ENCODE data around the gene ZC3H10.
A peak's percentile ranks its signal among the peaks of the same experiment; 100 is the strongest.

ZC3H10 gene

GRCh38 chr12:56158926-56159461 is 40.9 kb downstream of the ZC3H10 start:
- TF ChIP-seq, protein P1, sequence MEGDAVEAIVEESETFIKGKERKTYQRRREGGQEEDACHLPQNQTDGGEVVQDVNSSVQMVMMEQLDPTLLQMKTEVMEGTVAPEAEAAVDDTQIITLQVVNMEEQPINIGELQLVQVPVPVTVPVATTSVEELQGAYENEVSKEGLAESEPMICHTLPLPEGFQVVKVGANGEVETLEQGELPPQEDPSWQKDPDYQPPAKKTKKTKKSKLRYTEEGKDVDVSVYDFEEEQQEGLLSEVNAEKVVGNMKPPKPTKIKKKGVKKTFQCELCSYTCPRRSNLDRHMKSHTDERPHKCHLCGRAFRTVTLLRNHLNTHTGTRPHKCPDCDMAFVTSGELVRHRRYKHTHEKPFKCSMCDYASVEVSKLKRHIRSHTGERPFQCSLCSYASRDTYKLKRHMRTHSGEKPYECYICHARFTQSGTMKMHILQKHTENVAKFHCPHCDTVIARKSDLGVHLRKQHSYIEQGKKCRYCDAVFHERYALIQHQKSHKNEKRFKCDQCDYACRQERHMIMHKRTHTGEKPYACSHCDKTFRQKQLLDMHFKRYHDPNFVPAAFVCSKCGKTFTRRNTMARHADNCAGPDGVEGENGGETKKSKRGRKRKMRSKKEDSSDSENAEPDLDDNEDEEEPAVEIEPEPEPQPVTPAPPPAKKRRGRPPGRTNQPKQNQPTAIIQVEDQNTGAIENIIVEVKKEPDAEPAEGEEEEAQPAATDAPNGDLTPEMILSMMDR (IDR thresholded peaks at IDR 0.05; ENCODE audit: low read depth, low read length), result no peak
- peak; percentile 80 to 86 for DNase-seq (ENCODE audit: low read depth in 2 of 2)
- H3K4me3 ChIP-seq (replicated peaks in 1 of 2; ENCODE audit: low read depth in 2 of 2, low read length in 2 of 2), result peak overlapping the region; percentile 93 to 98

GRCh38 chr12:56159482-56160192 is 41.6 kb downstream of the ZC3H10 start:
- TF ChIP-seq, protein P1 (IDR thresholded peaks at IDR 0.05; ENCODE audit: low read depth, low read length), result no peak
- H3K4me3 ChIP-seq (replicated peaks in 1 of 2; ENCODE audit: low read depth in 2 of 2, low read length in 2 of 2), result peak overlapping the region; percentile 93 to 98
- peak in 1 of 2 donors; percentile 7 for DNase-seq (ENCODE audit: low read depth in 2 of 2)

- TF ChIP-seq, protein P1 (IDR thresholded peaks at IDR 0.05; ENCODE audit: low read depth, low read length), result no peak
- peak; percentile 56 to 68 for DNase-seq (ENCODE audit: low read depth in 2 of 2)
- H3K4me3 ChIP-seq (replicated peaks in 1 of 2; ENCODE audit: low read depth in 2 of 2, low read length in 2 of 2), result peak overlapping the region; percentile 93 to 98
Observed at GRCh38 chr12:56160193-56160763, 42.2 kb downstream of the ZC3H10 start.

DNA sequence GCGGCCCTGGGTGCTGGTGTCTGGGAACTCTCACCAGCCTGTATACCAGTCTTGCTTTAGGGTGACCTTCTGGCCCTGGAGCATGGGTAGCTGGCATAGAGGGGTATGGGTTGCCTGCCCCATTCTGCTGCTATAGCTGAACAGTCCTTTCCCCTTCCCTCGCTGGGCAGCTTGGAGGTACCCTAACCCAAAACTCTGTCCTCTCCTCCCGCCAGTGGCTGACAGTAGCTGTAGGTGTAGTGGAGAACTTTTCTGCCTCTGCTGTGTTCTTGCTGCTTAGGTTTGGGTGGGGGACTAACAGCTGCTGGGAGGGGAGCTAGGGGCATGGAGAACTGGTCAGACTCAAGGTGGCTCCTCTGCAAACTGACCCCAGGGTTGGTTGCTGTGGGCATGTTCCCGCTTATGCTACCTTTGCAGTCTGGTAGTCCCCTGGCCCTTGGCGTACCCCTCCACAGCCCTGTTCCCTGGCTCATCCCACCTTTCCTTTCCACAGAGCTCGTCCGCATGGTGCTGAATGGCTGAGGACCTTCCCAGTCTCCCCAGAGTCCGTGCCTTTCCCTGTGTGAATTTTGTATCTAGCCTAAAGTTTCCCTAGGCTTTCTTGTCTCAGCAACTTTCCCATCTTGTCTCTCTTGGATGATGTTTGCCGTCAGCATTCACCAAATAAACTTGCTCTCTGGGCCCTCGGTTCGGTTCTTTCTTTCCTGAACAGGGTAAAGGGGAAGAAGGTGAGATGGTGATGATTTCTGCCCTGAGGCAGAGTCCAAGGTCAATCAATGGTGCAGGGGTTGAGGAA is 43.0 kb downstream of the ZC3H10 start:
- no peak for DNase-seq (ENCODE audit: low read depth in 2 of 2)
- TF ChIP-seq, protein P1 (IDR thresholded peaks at IDR 0.05; ENCODE audit: low read depth, low read length), result no peak
- peak overlapping the region; percentile 93 to 98 for H3K4me3 ChIP-seq (replicated peaks in 1 of 2; ENCODE audit: low read depth in 2 of 2, low read length in 2 of 2)

- DNase-seq (ENCODE audit: low read depth in 2 of 2), result peak in 1 of 2 donors; percentile 9
- no peak overlapping the region for H3K4me3 ChIP-seq (replicated peaks in 1 of 2; ENCODE audit: low read depth in 2 of 2, low read length in 2 of 2)
- TF ChIP-seq, protein P1 (IDR thresholded peaks at IDR 0.05; ENCODE audit: low read depth, low read length), result no peak
Observed at GRCh38 chr12:56161690-56162351, 43.8 kb downstream of the ZC3H10 start.

All from cardiac fibroblast (primary cell).